Stimulated activated CD8-positive, alpha-beta memory T cell treated with anti-CD3 and anti-CD28 coated beads, Interleukin-4, amount 100 ng/mL, for 48 hours (primary cell): ENCODE results near the gene PLAGL2.
"Not testable (repeated sequence)": the region's sequence is repeated elsewhere in the genome, so short reads cannot be mapped to it uniquely, and the experiment has no call there.

Source experiments
- DNase-seq: peaks from one replicate; pipeline ENCODE4 v3.0.0-alpha.2; 2020

PLAGL2 gene

DNA sequence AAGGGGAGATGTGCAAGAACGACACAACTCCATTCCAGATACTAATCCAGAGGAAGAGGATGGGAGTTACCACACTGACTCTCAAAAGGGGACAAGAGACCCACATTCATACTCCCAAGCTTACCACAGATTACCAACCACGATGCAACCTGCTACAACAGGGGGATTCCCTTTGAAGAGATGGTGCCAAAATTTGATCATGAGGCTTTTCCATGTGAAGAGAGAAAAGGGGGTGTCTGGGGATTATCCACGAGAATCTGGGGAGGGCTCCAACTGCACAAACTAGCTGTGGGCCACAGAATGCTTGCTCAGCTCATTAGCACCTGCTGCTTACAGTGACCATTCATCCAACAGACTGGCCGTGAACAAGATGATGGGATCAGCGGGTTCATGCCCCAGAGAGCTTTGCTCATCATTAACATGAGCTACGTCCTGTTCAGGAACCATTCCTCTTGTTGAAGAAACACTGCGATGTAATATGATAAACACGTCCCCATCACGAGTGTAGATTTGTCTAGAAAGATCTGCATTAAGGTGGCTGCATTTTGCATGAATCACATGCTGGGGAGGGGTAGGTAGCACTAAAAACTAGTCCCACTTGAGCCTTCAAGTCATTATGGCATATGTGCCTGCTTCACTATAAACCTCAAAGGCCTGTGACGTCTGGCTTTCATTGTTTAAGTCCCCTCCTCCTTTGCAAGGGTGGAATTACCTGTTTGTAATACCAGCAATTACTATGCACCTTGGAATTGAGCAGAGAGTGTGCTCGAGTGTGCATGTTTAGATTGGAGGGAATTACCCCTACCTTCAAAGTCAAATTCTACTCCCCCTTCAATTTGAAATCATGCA is 4.0 kb downstream of the PLAGL2 start:
- peak; percentile 42 for DNase-seq

- DNase-seq = no peak
Measured at GRCh38 chr20:32201977-32202363, 5.6 kb downstream of the PLAGL2 start.

DNA sequence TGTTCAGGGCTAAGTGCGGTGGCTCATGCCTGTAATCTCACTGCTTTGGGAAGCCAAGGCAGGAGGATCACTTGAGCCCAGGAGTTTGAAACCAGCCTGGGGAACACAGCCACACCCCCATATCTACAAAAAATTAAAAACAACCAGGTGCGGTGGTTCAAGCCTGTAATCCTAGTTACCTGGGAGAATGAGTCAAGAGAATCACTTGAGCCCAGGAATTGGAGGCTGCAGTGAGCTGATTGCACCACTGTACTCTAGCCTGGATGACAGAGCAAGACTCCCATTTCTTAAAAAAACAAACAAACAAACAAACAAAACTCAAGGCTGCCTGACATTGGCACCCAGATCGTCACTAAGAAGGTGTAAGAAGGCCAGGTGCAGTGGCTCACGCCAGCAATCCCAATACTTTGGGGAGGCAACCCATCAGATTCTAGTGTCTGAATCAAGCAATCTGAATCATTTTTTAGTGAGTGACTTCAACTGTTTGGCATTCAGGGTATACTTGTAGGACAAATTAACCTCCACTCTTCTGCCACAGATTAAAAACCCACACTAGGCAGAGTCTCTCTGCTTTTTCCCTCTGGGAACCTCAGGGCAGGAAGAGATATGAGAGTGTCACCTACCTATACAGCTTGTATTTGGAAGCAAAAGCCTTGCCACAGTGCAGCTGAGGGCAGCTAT is 6.1 kb downstream of the PLAGL2 start:
- DNase-seq = no peak

- DNase-seq = no peak
Measured at GRCh38 chr20:32199006-32199405, 8.5 kb downstream of the PLAGL2 start.

GRCh38 chr20:32197136-32197535 is 10.4 kb downstream of the PLAGL2 start:
- not testable (repeated sequence) for DNase-seq

GRCh38 chr20:32196613-32197012 is 10.9 kb downstream of the PLAGL2 start:
- DNase-seq = not testable (repeated sequence)

DNA sequence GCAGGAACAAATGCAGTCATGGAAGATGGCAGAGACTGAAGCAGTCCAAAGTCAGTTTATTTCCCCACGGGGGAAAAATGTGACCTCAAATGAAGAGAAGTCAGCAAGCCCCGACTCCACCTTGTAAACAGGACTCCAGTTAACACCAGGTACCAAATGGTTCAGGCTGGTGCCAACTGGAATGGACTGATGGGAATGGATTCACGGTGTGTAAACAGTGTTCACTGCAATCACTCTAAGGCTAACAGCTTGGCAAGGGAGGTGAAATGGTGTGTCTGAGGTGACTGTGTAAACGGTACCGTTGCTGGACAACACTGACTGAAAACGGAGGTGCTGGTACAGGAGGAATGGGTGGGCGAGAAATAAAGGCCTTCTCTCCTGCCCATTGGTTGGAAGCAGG is 12.0 kb downstream of the PLAGL2 start:
- DNase-seq = no peak

GRCh38 chr20:32193996-32194395 is 13.5 kb downstream of the PLAGL2 start:
- peak; percentile 17 for DNase-seq

DNA sequence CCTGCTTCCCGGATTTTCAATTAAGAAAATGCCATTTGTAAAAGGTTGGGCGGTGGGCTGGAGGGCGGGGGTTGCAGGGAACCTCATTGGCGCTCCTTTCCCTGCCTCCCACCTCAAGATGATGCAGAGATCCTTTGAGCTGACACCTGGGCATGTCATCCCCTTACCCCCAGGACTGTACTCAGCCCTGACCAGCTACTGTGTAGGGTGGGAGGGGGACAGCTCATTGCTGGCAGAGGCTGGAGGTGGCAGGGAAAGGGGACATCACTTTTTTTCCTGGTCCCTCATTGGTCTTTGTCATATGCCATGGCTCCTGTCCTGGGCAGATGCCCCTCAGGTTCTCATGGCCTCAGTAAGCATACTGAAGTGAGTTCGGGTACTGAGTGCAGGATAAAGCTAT is 14.2 kb downstream of the PLAGL2 start:
- not testable (repeated sequence) for DNase-seq

- DNase-seq = no peak
Measured at GRCh38 chr20:32192698-32193097, 14.8 kb downstream of the PLAGL2 start.

GRCh38 chr20:32191873-32192272 is 15.7 kb downstream of the PLAGL2 start:
- peak; percentile 32 for DNase-seq

DNA sequence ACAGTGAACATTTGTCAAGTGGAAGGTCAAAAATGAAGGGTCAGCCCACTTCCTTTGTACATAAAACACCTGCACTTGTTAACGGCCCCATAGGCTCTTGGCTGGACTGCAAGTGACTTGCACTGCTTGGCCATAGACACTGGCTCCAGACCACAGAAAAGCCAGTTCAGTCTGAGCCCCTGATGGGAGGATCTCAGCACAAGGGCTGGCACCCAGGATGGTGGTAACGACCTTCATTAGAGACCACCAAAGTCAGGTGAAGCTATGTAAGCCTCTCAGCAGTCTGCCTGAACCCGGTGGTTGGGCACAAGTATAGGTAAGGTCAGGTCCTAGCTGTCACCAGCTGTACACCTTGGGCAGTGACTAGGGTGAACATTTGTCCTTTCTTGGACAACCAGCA is 16.1 kb downstream of the PLAGL2 start:
- peak; percentile 37 for DNase-seq

- peak; percentile 40 for DNase-seq
Measured at GRCh38 chr20:32190616-32191415, 16.7 kb downstream of the PLAGL2 start.

GRCh38 chr20:32189691-32190615 is 17.6 kb downstream of the PLAGL2 start:
- DNase-seq = peak; percentile 72

DNA sequence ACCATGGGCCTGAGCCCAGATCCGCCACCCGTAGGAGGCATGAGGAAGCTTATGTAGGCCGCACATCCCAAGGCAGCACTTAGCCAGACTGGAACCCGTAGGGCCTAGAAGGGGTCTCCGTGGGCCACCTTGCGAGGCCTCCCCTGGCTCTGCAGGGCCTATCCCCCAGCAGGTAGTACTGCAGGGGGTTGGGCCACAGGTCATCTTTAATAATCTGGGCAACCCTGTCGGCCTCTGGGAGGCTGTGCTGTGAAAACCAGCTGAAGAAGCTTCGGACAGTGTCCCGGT is 18.5 kb downstream of the PLAGL2 start:
- DNase-seq = no peak

- DNase-seq = no peak
Measured at GRCh38 chr20:32188376-32189122, 19.0 kb downstream of the PLAGL2 start.

GRCh38 chr20:32186506-32186905 is 21.0 kb downstream of the PLAGL2 start:
- DNase-seq = no peak

GRCh38 chr20:32184961-32185603 is 22.5 kb downstream of the PLAGL2 start:
- DNase-seq = no peak

DNA sequence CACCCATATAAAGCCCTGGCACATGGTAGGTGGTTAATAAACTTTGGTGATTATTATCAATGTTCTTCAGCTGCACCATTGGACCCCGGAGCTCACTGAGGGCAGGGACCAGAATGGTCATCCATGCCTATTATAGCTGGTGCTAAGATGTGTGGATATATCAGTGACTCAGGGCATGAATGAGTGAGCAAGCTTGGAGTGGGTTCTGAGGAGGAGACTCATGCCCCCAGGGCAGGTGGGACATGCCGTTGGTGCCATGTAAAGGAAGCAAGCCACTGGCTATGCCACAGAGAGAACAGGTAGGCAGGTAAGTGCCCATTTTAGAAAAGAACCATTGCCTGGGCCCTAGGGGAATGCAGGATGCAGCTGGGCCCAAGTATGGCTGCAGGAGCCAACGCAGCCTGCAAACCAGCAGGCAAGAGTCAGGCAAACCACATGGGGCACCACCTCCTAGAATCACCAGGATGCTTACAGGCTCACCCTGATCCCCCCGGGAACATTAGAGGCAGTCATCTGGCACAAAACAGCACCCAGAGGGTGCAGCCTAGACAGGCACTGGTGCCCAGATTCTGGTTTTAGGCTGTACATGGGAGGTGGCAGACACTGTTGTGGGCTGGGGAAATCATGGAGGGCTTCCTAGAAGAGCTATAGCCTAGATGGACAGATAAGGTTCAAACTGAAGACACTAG is 23.5 kb downstream of the PLAGL2 start:
- no peak for DNase-seq

DNA sequence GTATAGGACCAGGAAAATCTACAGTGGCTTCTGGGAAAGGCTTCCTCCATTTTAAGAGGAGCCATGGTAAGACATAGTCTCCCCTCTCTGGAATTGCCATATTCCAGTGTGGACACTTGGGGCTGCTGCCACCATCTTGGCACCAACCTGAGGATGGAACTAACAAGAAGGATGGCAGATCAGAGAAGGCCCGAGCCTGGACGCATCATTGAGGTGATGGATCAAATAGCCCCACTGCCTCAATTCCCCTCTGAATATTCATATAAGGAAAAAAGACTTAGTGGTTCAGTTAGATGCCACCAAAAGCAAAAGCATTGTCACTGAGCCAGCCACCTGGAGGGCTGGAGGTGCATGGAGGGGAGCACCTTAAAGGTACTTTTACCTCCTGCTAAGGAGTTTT is 25.9 kb downstream of the PLAGL2 start:
- no peak for DNase-seq

DNA sequence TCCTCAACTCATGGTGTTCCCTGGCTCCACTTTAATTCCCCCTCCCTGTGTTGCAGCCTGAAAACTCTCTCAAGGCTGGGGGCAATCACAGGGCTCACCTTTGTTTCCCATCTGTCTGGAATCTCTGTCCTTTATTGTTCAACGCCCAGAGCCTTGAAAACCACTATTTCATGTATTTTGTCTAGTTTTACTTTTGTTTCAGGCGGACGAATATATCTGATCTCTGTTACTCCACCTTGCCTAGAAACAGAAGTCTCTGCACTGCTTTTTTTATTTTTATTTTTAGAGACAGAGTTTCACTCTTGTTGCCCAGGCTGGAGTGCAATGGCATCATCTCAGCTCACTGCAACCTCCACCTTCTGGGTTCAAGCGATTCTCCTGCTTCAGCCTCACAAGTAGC is 27.6 kb downstream of the PLAGL2 start:
- no peak for DNase-seq
